ENCODE measurements around the gene LEUTX. TPM values are rescaled to one million over a fixed set of nuclear protein-coding genes. Genes with fewer than 3 reads are reported as not detected.
"Not testable (repeated sequence)": the region's sequence is repeated elsewhere in the genome, so short reads cannot be mapped to it uniquely, and the experiment has no call there.

LEUTX gene
- total and polyA plus RNA-seq, 4 donors, result not detected

GRCh38 chr19:39813264-39813993 lies 34.8 kb downstream of the LEUTX start:
- H3K9me3 ChIP-seq (ENCODE audit: control insufficient read depth in 4 of 4, low read length in 3 of 4), result no peaks in the 10 kb centered on the region
- no peak for DNase-seq (ENCODE audit: low spot score)
- H3K27ac ChIP-seq (ENCODE audit: low read depth in 1 of 2, low read length in 2 of 2), result no peak overlapping the region
- H3K9ac ChIP-seq (ENCODE audit: low read depth in 1 of 2, low read length in 2 of 2), result no peak overlapping the region
- H3K4me3 ChIP-seq (ENCODE audit: low read depth in 1 of 3, low read length in 3 of 3), result no peak overlapping the region
- peaks cover 0 to 3% (median 0%) of the 10 kb centered on the region in 4 donors for H3K36me3 ChIP-seq (ENCODE audit: control insufficient read depth in 4 of 4, insufficient read depth in 3 of 4, low read depth in 1 of 4, low read length in 3 of 4)
- H3K4me1 ChIP-seq (ENCODE audit: control insufficient read depth in 4 of 4, insufficient read depth in 4 of 4, low read length in 3 of 4), result no peaks in the 10 kb centered on the region
- no peak for TF ChIP-seq NR2F2 (IDR thresholded peaks at IDR 0.05)
- no peak for TF ChIP-seq GABPA (IDR thresholded peaks at IDR 0.05 in 1 of 2, conservative IDR thresholded peaks at IDR 0.05 in 1 of 2)
- no peak for TF ChIP-seq MAX (IDR thresholded peaks at IDR 0.05)
- TF ChIP-seq RAD21 (IDR thresholded peaks at IDR 0.05), result no peak
- TF ChIP-seq YY1 (IDR thresholded peaks at IDR 0.05), result no peak
- no peak for TF ChIP-seq HNF4A (conservative IDR thresholded peaks at IDR 0.05)
- no peak for TF ChIP-seq FOXA1 (IDR thresholded peaks at IDR 0.05)
- no peak for TF ChIP-seq RXRA (IDR thresholded peaks at IDR 0.05)
- TF ChIP-seq TAF1 (conservative IDR thresholded peaks at IDR 0.05), result no peak
- no peak for TF ChIP-seq CTCF (IDR thresholded peaks at IDR 0.05; ENCODE audit: low read depth, low read length, missing input control)
- no peak for TF ChIP-seq ATF3 (IDR thresholded peaks at IDR 0.05)
- TF ChIP-seq EGR1 (IDR thresholded peaks at IDR 0.05; ENCODE audit: low read depth in 2 of 2), result no peak
- no peak for TF ChIP-seq HNF4G (IDR thresholded peaks at IDR 0.05)
- TF ChIP-seq SP1 (IDR thresholded peaks at IDR 0.05), result no peak
- TF ChIP-seq JUND (IDR thresholded peaks at IDR 0.05), result no peak
- TF ChIP-seq FOXA2 (IDR thresholded peaks at IDR 0.05), result no peak
- no peaks in the 10 kb centered on the region for H3K27me3 ChIP-seq (ENCODE audit: control insufficient read depth in 4 of 4, insufficient read depth in 4 of 4, low read length in 3 of 4)
- WGBS, result 88% methylated on average over 9 of the region's 9 CpGs

- not testable (repeated sequence) for DNase-seq (ENCODE audit: low spot score); H3K27me3 ChIP-seq (ENCODE audit: control insufficient read depth in 4 of 4, insufficient read depth in 4 of 4, low read length in 3 of 4); H3K9ac ChIP-seq (ENCODE audit: low read depth in 1 of 2, low read length in 2 of 2); H3K36me3 ChIP-seq (ENCODE audit: control insufficient read depth in 4 of 4, insufficient read depth in 3 of 4, low read depth in 1 of 4, low read length in 3 of 4); H3K4me3 ChIP-seq (ENCODE audit: low read depth in 1 of 3, low read length in 3 of 3); H3K27ac ChIP-seq (ENCODE audit: low read depth in 1 of 2, low read length in 2 of 2); H3K4me1 ChIP-seq (ENCODE audit: control insufficient read depth in 4 of 4, insufficient read depth in 4 of 4, low read length in 3 of 4); H3K9me3 ChIP-seq (ENCODE audit: control insufficient read depth in 4 of 4, low read length in 3 of 4)
- WGBS, result 97% methylated on average over 6 of the region's 6 CpGs
Observed at GRCh38 chr19:39814111-39814510, 35.5 kb downstream of the LEUTX start.

- WGBS, result 91% methylated on average over 3 of the region's 3 CpGs
- no peak for DNase-seq (ENCODE audit: low spot score)
- no peaks in the 10 kb centered on the region for H3K9me3 ChIP-seq (ENCODE audit: control insufficient read depth in 4 of 4, low read length in 3 of 4)
- TF ChIP-seq GABPA (IDR thresholded peaks at IDR 0.05 in 1 of 2, conservative IDR thresholded peaks at IDR 0.05 in 1 of 2) (no peak), ATF3 (IDR thresholded peaks at IDR 0.05) (no peak)
- no peaks in the 10 kb centered on the region for H3K4me1 ChIP-seq (ENCODE audit: control insufficient read depth in 4 of 4, insufficient read depth in 4 of 4, low read length in 3 of 4)
- H3K27ac ChIP-seq (ENCODE audit: low read depth in 1 of 2, low read length in 2 of 2), result no peak overlapping the region
- no peak overlapping the region for H3K4me3 ChIP-seq (ENCODE audit: low read depth in 1 of 3, low read length in 3 of 3)
- H3K9ac ChIP-seq (ENCODE audit: low read depth in 1 of 2, low read length in 2 of 2), result no peak overlapping the region
- peaks cover 0 to 3% (median 0%) of the 10 kb centered on the region in 4 donors for H3K36me3 ChIP-seq (ENCODE audit: control insufficient read depth in 4 of 4, insufficient read depth in 3 of 4, low read depth in 1 of 4, low read length in 3 of 4)
- no peaks in the 10 kb centered on the region for H3K27me3 ChIP-seq (ENCODE audit: control insufficient read depth in 4 of 4, insufficient read depth in 4 of 4, low read length in 3 of 4)
Observed at GRCh38 chr19:39814595-39814994, 35.9 kb downstream of the LEUTX start.

Measured in liver (tissue), 9 donors.